ENCODE data around the gene RCVRN.

- TF ChIP-seq CTCF (IDR thresholded peaks at IDR 0.05; ENCODE audit: insufficient read depth, low read length) (no peak), POLR2AphosphoS5 (IDR thresholded peaks at IDR 0.05; ENCODE audit: low read depth) (no peak)
Observed at GRCh38 chr17:9940841-9941240, 35.8 kb upstream of the RCVRN start.
